A549 (cell line): Measurements from ENCODE around the gene ZNF385B.

Experiments
- CTCF ChIP-seq: fragments of >200 bp; sonication (Bioruptor Twin); formaldehyde crosslinking; IDR thresholded peaks from 3 replicates; pipeline ENCODE4 v1.5.1; 2016
- EP300 ChIP-seq, 2 experiments: fragments of >200 bp; sonication (Bioruptor Twin); formaldehyde crosslinking; IDR thresholded peaks; 2 replicates in 1 of 2; 3 replicates in 1 of 2; pipeline ENCODE4 v1.6.1; 2016 to 2017
- ESRRA ChIP-seq: fragments of 150-350 bp; IDR thresholded peaks from 2 replicates; pipeline ENCODE4 v1.6.1; 2014; ENCODE audit warnings: mild to moderate bottlenecking, low read length, borderline replicate concordance
- JUNB ChIP-seq: fragments of >200 bp; sonication (Bioruptor Twin); formaldehyde crosslinking; IDR thresholded peaks from 2 replicates; pipeline ENCODE4 v1.6.1; 2016
- PHF8 ChIP-seq: fragments of 200-600 bp; sonication (generic); IDR thresholded peaks from 2 replicates; pipeline ENCODE4 v1.6.1; 2016; ENCODE audit warnings: low read depth, mild to moderate bottlenecking, antibody characterized with exemption, moderate library complexity, borderline replicate concordance
- RCOR1 ChIP-seq: fragments of 150-350 bp; IDR thresholded peaks from 2 replicates; pipeline ENCODE4 v1.6.1; 2014; ENCODE audit warnings: antibody characterized with exemption, low read length, low read depth
- REST ChIP-seq: fragments of 200-600 bp; sonication (generic); IDR thresholded peaks from 2 replicates; pipeline ENCODE4 v1.6.1; 2016; ENCODE audit warnings: antibody characterized with exemption, mild to moderate bottlenecking, moderate library complexity
- SMC3 ChIP-seq: fragments of >200 bp; sonication (Bioruptor Twin); formaldehyde crosslinking; IDR thresholded peaks from 3 replicates; pipeline ENCODE4 v1.6.1; 2018; ENCODE audit warnings: inconsistent platforms
- TP53 ChIP-seq: fragments of 250-450 bp; sonication (Bioruptor Pico); IDR thresholded peaks from 2 replicates; pipeline ENCODE4 v1.5.0; 2021; ENCODE audit warnings: mild to moderate bottlenecking, moderate library complexity

GRCh38 chr2:179393481-179393880 lies 467.9 kb downstream of the ZNF385B start:
- TF ChIP-seq ESRRA (no peak), TP53 (CRISPR knock-in tag) (no peak), SMC3 (no peak), EP300 (IDR thresholded peaks at IDR 0.05) (no peak), RCOR1 (no peak), JUNB (no peak), PHF8 (no peak), CTCF (no peak), REST (no peak)
